ENCODE data around the gene ATP8B4. TPM values are rescaled to one million over a fixed set of nuclear protein-coding genes. Genes with fewer than 3 reads are reported as not detected.

ATP8B4 gene
- total and polyA plus RNA-seq, 10 donors, result 1.7 to 42.8 (median 27.7) TPM

GRCh38 chr15:50151476-50151875 is 32.4 kb upstream of the ATP8B4 start:
- TF ChIP-seq POLR2A (IDR thresholded peaks at IDR 0.05) (no peak), POLR2AphosphoS5 (IDR thresholded peaks at IDR 0.05) (no peak), CTCF (IDR thresholded peaks at IDR 0.05 in 8 of 11, conservative IDR thresholded peaks at IDR 0.05 in 3 of 11) (no peak)
- peaks cover 0 to 24% (median 18%) of the 10 kb centered on the region in 8 donors for H3K9me3 ChIP-seq
- 92 to 98% (median 96%) methylated on average over 2 of the region's 2 CpGs for WGBS, 5 donors
- no peak overlapping the region for H3K27ac ChIP-seq
- DNase-seq, result no peak
- H3K4me1 ChIP-seq, result no peaks in the 10 kb centered on the region
- no peaks in the 10 kb centered on the region for H3K36me3 ChIP-seq
- intact Hi-C loops (cut with DNase I; ENCODE audit: low total_unique reads), result no loop called here
- no peaks in the 10 kb centered on the region for H3K27me3 ChIP-seq (replicated peaks in 1 of 7)
- H3K4me3 ChIP-seq, result no peak overlapping the region

- Histone ChIP-seq H3K27ac (no peak overlapping the region), H3K27me3 (replicated peaks in 1 of 7) (no peaks in the 10 kb centered on the region), H3K4me3 (no peak overlapping the region), H3K36me3 (no peaks in the 10 kb centered on the region), H3K9me3 (peaks cover 0 to 19% (median 15%) of the 10 kb centered on the region in 8 donors), H3K4me1 (no peaks in the 10 kb centered on the region)
- no peak for DNase-seq
- intact Hi-C loops (cut with DNase I; ENCODE audit: low total_unique reads), result no loop called here
- no peak for TF ChIP-seq CTCF (IDR thresholded peaks at IDR 0.05 in 8 of 11, conservative IDR thresholded peaks at IDR 0.05 in 3 of 11)
- TF ChIP-seq POLR2A (IDR thresholded peaks at IDR 0.05), result no peak
- TF ChIP-seq POLR2AphosphoS5 (IDR thresholded peaks at IDR 0.05), result no peak
Observed at GRCh38 chr15:50150851-50151250, 31.8 kb upstream of the ATP8B4 start.

GRCh38 chr15:50150349-50150748 is 31.3 kb upstream of the ATP8B4 start:
- 77 to 89% (median 84%) methylated on average over 3 of the region's 3 CpGs for WGBS, 5 donors
- Histone ChIP-seq H3K27me3 (replicated peaks in 1 of 7) (no peaks in the 10 kb centered on the region), H3K9me3 (peaks cover 0 to 14% (median 11%) of the 10 kb centered on the region in 8 donors), H3K4me1 (peaks cover 0 to 4% (median 1%) of the 10 kb centered on the region in 6 donors), H3K36me3 (no peaks in the 10 kb centered on the region), H3K27ac (no peak overlapping the region), H3K4me3 (no peak overlapping the region)
- intact Hi-C loops (cut with DNase I; ENCODE audit: low total_unique reads), result no loop called here
- TF ChIP-seq POLR2AphosphoS5 (IDR thresholded peaks at IDR 0.05) (no peak), POLR2A (IDR thresholded peaks at IDR 0.05) (no peak), CTCF (IDR thresholded peaks at IDR 0.05 in 8 of 11, conservative IDR thresholded peaks at IDR 0.05 in 3 of 11) (no peak)
- no peak for DNase-seq

GRCh38 chr15:50149090-50149489 is 30.1 kb upstream of the ATP8B4 start:
- peaks cover 0 to under 1% (median 0%) of the 10 kb centered on the region in 8 donors for H3K9me3 ChIP-seq
- DNase-seq, result no peak
- H3K27me3 ChIP-seq (replicated peaks in 1 of 7), result no peaks in the 10 kb centered on the region
- no peak for TF ChIP-seq POLR2AphosphoS5 (IDR thresholded peaks at IDR 0.05)
- no peak for TF ChIP-seq CTCF (IDR thresholded peaks at IDR 0.05 in 8 of 11, conservative IDR thresholded peaks at IDR 0.05 in 3 of 11)
- TF ChIP-seq POLR2A (IDR thresholded peaks at IDR 0.05), result no peak
- intact Hi-C loops (cut with DNase I; ENCODE audit: low total_unique reads), result no loop called here
- H3K4me3 ChIP-seq, result no peak overlapping the region
- no peaks in the 10 kb centered on the region for H3K36me3 ChIP-seq
- peaks cover 0 to 8% (median 2%) of the 10 kb centered on the region in 6 donors for H3K4me1 ChIP-seq
- WGBS, 5 donors, result 29 to 73% (median 35%) methylated on average over 1 of the region's 1 CpG
- H3K27ac ChIP-seq, result no peak overlapping the region

Measured in spleen (tissue), 11 donors.